HG03469 (cell line): ENCODE results near the gene DPYSL5.

Experiments
- ATAC-seq: cut with Tn5 transposase; IDR thresholded peaks from one replicate; pipeline ENCODE4 v1.9.1; 2021; ENCODE audit warnings: mild to moderate bottlenecking, moderate library complexity, moderate number of reproducible peaks; ENCODE audit not compliant: unreplicated experiment

The DPYSL5 gene

GRCh38 chr2:26845021-26845420 lies 2.9 kb upstream of the DPYSL5 start:
- no peak for ATAC-seq

DNA sequence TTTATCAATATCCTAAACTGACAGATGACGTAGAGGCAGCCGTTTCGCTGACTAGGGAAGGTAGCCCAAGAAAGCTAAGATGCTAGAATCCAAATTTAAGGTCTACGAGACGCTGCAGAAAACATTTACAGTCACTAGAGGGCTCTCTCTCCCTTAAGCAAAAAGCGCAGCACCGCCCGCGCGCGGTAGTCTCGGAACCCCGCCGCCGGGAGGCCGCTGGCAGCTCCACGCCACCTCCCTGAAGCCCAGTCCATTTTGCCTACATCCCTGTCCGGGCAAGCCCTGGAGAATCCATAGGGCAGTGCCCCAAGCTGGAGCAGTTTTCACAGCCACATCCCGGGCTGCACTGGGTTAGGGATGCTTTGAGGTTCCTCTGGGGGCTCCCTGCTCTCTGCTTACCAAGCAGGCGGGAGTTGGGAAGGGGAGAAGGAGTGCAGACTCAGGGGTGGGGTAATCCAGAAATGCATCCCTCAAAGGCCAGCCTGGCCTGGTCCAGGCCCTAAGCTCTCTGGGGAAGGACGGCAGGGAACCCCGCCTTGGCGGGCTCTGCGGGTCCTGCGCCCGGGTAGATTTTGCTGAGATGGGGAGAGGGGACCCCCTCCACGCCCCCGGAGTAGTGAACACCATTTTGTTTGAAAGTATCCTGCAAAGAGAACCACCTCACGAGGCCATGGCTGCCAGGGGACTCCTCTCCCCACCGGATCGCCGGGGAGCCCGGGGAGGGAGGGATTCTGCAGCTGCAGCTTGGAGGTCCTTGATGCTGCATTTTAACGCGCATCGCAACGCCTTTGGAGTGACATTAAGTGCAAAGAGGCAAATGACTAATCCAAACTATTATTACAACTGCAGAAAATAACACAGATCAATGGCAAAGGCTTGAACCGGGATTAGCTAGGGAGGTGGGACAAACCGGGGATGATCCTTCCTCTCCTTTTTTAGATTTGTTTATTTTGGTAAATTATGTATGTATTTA lies 1.3 kb upstream of the DPYSL5 start:
- no peak for ATAC-seq

- no peak for ATAC-seq
These were observed 651 bp upstream of the DPYSL5 start for GRCh38 chr2:26847307-26847654.

DNA sequence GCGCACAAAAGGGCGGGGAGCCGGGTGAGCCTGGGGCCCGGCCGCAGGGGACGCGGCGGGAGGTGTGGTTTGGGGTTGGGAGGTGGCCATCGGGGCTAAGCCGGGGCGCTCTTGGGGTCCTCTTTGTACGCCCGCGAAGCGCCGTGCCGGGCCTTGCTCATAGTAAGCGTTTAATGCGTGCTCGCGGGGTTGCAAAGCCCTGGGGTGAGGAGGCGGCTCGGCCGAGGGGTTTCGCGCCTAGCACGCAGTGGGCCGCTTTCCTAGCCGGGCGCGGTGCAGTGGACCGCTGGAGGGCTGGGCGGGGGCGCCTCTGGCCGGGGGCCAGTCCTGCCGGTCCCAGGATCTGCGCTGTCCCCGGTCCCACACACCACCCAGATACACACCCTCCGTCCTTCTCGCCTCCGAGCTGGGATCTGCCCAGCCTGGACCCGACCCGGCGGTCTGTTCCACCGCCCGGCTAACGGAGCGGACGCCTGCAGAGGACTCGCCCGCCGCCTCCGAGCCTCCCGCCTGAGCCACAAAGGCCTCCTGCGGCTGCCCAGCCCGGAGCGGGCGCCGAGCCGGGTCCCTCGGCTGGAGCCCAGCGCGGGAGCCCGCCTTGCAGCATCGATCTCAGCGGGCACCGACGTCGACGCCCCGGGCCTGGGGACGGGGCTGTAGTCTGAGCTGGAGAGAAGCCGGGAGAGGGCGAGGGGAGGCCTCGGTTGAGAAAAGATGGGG lies 564 bp downstream of the DPYSL5 start:
- ATAC-seq = no peak

- no peak for ATAC-seq
These were observed 1.4 kb downstream of the DPYSL5 start for GRCh38 chr2:26849056-26849999.

GRCh38 chr2:26850000-26850431 lies 2.1 kb downstream of the DPYSL5 start:
- no peak for ATAC-seq

- ATAC-seq = no peak
These were observed 2.6 kb downstream of the DPYSL5 start for GRCh38 chr2:26850505-26850904.

- ATAC-seq = no peak
These were observed 4.7 kb downstream of the DPYSL5 start for GRCh38 chr2:26852405-26853306.

DNA sequence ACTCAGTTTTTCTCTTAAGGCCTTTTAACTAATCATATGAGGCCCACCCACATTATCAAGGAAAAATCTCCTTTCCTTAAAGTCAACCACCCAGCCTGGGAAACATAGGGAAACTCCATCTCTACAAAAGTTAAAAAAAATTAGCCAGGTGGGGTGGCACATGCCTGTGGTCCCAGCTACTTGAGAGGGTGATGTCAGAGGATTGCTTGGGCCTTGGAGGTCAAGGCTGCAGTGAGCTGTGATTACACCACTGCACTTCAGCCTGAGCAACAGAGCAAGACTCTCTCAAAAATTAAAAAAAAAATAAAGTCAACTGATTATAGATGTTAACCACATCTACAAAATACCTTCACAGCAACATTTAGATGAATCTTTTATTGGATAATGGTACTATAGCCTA lies 5.8 kb downstream of the DPYSL5 start:
- ATAC-seq = no peak

DNA sequence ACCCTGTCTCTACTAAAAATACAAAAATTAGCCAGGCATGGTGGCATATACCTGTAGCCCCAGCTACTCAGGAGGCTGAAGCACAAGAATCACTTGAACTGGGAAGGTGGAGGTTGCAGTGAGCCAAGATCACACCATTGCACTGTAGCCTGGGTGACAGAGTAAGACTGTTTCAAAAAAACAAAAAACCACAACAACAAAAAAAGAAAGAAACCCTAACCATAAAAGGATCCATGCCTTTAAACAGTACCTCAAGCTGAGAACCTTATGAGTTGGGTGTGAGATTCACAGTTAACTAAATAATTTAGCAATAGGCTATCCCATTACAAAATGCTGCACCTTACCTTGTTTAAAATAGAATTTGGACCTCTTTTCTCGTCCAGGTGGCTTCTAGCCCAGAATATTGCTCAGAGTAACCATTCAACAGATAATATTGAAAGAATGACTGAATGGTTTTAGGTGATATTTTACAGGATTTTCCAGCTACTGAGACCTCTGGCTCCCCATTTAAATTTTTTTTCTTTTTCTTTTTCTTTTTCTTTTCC lies 6.4 kb downstream of the DPYSL5 start:
- no peak for ATAC-seq

GRCh38 chr2:26855466-26855865 lies 7.5 kb downstream of the DPYSL5 start:
- ATAC-seq = no peak

GRCh38 chr2:26859622-26860021 lies 11.7 kb downstream of the DPYSL5 start:
- ATAC-seq = no peak

GRCh38 chr2:26860211-26860850 lies 12.4 kb downstream of the DPYSL5 start:
- ATAC-seq = no peak

- ATAC-seq = no peak
These were observed 13.8 kb downstream of the DPYSL5 start for GRCh38 chr2:26861610-26862224.

DNA sequence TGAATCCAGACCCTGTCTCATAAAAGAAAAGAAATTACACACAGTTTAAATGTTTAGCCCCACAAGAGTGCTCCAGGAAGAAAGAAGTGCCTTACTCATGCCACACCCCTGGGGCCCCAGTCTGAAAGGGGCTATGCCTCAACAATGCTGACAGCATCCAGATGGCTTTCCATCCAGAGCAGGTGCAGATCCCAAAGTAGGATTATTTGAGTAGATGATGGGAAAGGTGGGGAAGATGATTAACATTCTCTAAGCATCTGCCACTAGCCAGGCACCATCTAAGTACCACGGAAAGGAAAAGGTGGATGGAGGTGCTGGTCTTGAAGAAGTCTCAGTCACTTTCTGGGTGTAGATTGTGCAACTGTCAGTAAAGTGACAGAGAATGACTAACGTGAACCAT lies 16.3 kb downstream of the DPYSL5 start:
- ATAC-seq = no peak

DNA sequence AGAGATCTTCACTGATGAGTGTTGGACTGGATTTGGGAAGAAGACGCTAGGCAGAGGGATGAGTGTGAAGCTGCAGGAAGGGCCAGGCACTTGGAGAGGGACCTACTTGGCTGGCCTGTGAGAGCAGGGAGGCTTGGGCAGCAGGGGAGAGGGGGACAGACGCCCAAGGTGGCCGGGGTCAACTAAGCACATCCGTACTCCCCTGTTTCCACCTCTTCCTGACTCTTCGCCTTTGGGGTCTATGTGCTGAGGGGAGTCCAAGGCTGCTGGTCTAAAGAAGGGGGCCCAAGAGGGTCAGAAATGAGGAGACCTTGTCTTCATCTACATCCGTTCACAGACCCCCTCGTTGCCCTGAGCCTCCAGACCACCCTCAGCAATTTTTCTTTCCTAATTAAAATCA lies 16.7 kb downstream of the DPYSL5 start:
- ATAC-seq = no peak

- no peak for ATAC-seq
These were observed 22.7 kb downstream of the DPYSL5 start for GRCh38 chr2:26870585-26871095.

DNA sequence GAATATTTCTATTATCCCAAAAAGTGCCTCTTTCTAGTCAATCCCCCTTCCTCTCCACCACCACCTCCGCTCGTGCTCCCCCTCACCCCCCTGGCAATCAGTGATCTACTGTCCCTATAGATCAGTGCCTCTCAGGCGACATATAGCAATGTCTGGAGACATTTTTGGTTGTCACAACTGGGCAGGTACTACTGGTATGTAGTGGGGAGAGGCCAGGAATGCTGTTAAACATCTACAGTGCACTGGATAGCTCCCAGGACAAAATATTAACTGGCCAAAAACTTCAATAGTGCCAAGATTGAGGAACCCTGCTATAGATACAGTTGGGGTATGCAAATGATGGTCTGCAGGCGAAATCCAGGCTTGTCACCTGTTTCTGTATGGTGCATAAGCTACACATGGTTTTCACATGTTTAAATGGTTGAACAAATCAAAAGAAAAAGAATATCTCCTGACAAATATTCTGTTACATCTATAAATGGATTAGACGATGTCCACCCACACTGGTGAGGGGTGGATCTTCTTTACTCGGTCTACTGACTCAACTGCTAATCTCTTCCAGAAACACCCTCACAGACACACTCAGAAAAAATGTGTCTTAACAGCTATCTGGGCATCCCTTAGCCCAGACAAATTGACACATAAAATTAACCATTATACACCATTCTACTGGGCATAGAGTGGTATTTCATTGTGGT lies 25.5 kb downstream of the DPYSL5 start:
- ATAC-seq = no peak
